ENCODE data around the gene HHAT. TPM values are rescaled to one million over a fixed set of nuclear protein-coding genes. Genes with fewer than 3 reads are reported as not detected.

HHAT gene
- polyA plus RNA-seq, 1 donor (not counting 4 experiments of a cell fraction or from before 2014, with no cell fraction given): 3.8 TPM

DNA sequence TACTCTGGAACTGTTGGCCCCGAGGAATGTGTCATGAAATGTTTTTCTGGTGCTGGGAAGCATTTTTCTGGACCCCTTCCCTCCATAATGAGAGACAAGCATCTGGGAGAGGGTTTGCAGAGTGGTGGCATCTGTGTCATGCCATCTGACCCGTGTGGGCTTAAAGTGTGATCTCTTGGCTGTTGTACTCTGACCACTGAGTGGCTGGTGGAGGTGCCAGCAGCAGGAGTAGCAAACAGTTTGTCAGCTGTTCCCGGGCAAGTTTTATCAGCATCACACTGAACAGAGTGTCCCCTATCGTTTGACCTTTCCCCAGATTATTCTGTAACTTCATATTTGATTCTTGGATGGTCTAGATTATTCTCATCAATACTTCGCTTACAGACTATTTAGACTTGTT lies 150.1 kb downstream of the HHAT start:
- Histone ChIP-seq H3K4me1 (ENCODE audit: control insufficient read depth, extremely low read depth, insufficient read depth, low read length) (no peaks in the 10 kb centered on the region), H3K27ac (ENCODE audit: control insufficient read depth, insufficient read depth, low read length) (no peak overlapping the region), H3K9me1 (ENCODE audit: control insufficient read depth, extremely low read depth, insufficient read depth, low read length) (no peaks in the 10 kb centered on the region), H3K9ac (ENCODE audit: control insufficient read depth, extremely low read depth, insufficient read depth, low read length) (no peak overlapping the region), H3K79me2 (ENCODE audit: control insufficient read depth, insufficient read depth, low read length) (no peaks in the 10 kb centered on the region), H3K27me3 (ENCODE audit: control insufficient read depth, extremely low read depth, insufficient read depth, low read length) (no peaks in the 10 kb centered on the region), H3K4me2 (ENCODE audit: control insufficient read depth, extremely low read depth, insufficient read depth, low read depth, low read length) (no peak overlapping the region), H3K9me3 (ENCODE audit: control insufficient read depth, low read depth, low read length) (no peaks in the 10 kb centered on the region), H3K36me3 (ENCODE audit: control insufficient read depth in 2 of 2, extremely low read depth in 1 of 2, insufficient read depth in 2 of 2, low read length in 2 of 2) (no peaks in the 10 kb centered on the region), H4K20me1 (ENCODE audit: control insufficient read depth, extremely low read depth, insufficient read depth, low read length) (no peaks in the 10 kb centered on the region), H2AFZ (ENCODE audit: control insufficient read depth, low read length) (no peak overlapping the region), H3K4me3 (ENCODE audit: control insufficient read depth in 2 of 3, extremely low read depth in 1 of 3, insufficient read depth in 2 of 3, low read depth in 1 of 3, low read length in 3 of 3) (no peak overlapping the region)
- dilution Hi-C loops (cut with MboI; ENCODE audit: extremely low pct_ligation_motif_present, low sequenced_read_pairs): no loop called here
- FAIRE-seq (no peak), DNase-seq (ENCODE audit: low read depth, low spot score) (no peak)
- TF ChIP-seq, protein P1, sequence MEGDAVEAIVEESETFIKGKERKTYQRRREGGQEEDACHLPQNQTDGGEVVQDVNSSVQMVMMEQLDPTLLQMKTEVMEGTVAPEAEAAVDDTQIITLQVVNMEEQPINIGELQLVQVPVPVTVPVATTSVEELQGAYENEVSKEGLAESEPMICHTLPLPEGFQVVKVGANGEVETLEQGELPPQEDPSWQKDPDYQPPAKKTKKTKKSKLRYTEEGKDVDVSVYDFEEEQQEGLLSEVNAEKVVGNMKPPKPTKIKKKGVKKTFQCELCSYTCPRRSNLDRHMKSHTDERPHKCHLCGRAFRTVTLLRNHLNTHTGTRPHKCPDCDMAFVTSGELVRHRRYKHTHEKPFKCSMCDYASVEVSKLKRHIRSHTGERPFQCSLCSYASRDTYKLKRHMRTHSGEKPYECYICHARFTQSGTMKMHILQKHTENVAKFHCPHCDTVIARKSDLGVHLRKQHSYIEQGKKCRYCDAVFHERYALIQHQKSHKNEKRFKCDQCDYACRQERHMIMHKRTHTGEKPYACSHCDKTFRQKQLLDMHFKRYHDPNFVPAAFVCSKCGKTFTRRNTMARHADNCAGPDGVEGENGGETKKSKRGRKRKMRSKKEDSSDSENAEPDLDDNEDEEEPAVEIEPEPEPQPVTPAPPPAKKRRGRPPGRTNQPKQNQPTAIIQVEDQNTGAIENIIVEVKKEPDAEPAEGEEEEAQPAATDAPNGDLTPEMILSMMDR (optimal IDR thresholded peaks at IDR 0.05 in 1 of 3, IDR thresholded peaks at IDR 0.05 in 1 of 3, conservative IDR thresholded peaks at IDR 0.05 in 1 of 3; ENCODE audit: extremely low read depth in 1 of 3, insufficient read depth in 2 of 3, low read length in 3 of 3): no peak
- no peak for TF ChIP-seq EZH2 (IDR thresholded peaks at IDR 0.05; ENCODE audit: low read length)

- FAIRE-seq: no peak
- TF ChIP-seq EZH2 (IDR thresholded peaks at IDR 0.05; ENCODE audit: low read length): no peak
- TF ChIP-seq, protein P1 (optimal IDR thresholded peaks at IDR 0.05 in 1 of 3, IDR thresholded peaks at IDR 0.05 in 1 of 3, conservative IDR thresholded peaks at IDR 0.05 in 1 of 3; ENCODE audit: extremely low read depth in 1 of 3, insufficient read depth in 2 of 3, low read length in 3 of 3): no peak
Measured at GRCh38 chr1:210482491-210482890, 153.8 kb downstream of the HHAT start.

More at GRCh38 chr1:210482491-210482890, 153.8 kb downstream of the HHAT start:
- no peaks in the 10 kb centered on the region for H3K36me3 ChIP-seq (ENCODE audit: control insufficient read depth in 2 of 2, extremely low read depth in 1 of 2, insufficient read depth in 2 of 2, low read length in 2 of 2)
- H3K27me3 ChIP-seq (ENCODE audit: control insufficient read depth, extremely low read depth, insufficient read depth, low read length): no peaks in the 10 kb centered on the region
- H3K27ac ChIP-seq (ENCODE audit: control insufficient read depth, insufficient read depth, low read length): no peak overlapping the region
- no peak overlapping the region for H2AFZ ChIP-seq (ENCODE audit: control insufficient read depth, low read length)
- no peaks in the 10 kb centered on the region for H3K9me3 ChIP-seq (ENCODE audit: control insufficient read depth, low read depth, low read length)
- dilution Hi-C loops (cut with MboI; ENCODE audit: extremely low pct_ligation_motif_present, low sequenced_read_pairs): no loop called here
- H3K4me1 ChIP-seq (ENCODE audit: control insufficient read depth, extremely low read depth, insufficient read depth, low read length): no peaks in the 10 kb centered on the region
- no peak for DNase-seq (ENCODE audit: low read depth, low spot score)
- H4K20me1 ChIP-seq (ENCODE audit: control insufficient read depth, extremely low read depth, insufficient read depth, low read length): no peaks in the 10 kb centered on the region
- H3K9me1 ChIP-seq (ENCODE audit: control insufficient read depth, extremely low read depth, insufficient read depth, low read length): no peaks in the 10 kb centered on the region
- no peak overlapping the region for H3K4me2 ChIP-seq (ENCODE audit: control insufficient read depth, extremely low read depth, insufficient read depth, low read depth, low read length)
- H3K9ac ChIP-seq (ENCODE audit: control insufficient read depth, extremely low read depth, insufficient read depth, low read length): no peak overlapping the region
- no peak overlapping the region for H3K4me3 ChIP-seq (ENCODE audit: control insufficient read depth in 2 of 3, extremely low read depth in 1 of 3, insufficient read depth in 2 of 3, low read depth in 1 of 3, low read length in 3 of 3)
- no peaks in the 10 kb centered on the region for H3K79me2 ChIP-seq (ENCODE audit: control insufficient read depth, insufficient read depth, low read length)
